PFSK-1 (cell line): ENCODE data around the gene EPS8L2.

Experiments used
- FOXP2 ChIP-seq: optimal IDR thresholded peaks from 2 replicates; pipeline ENCODE3; 2011; ENCODE audit warnings: borderline replicate concordance, control low read depth, inconsistent platforms; ENCODE audit not compliant: insufficient read depth; ENCODE audit errors: extremely low read length, extremely low read depth
- POLR2AphosphoS5 ChIP-seq: IDR thresholded peaks from 2 replicates; pipeline ENCODE4 v1.6.1; 2012; ENCODE audit warnings: low read depth, mild to moderate bottlenecking, control low read depth, low read length, moderate library complexity
- SIN3A ChIP-seq: IDR thresholded peaks from 2 replicates; pipeline ENCODE4 v1.6.1; 2012; ENCODE audit warnings: mild to moderate bottlenecking, low read length, moderate library complexity, borderline replicate concordance; ENCODE audit not compliant: insufficient read depth
- TAF1 ChIP-seq: IDR thresholded peaks from 2 replicates; pipeline ENCODE4 v1.6.1; 2012; ENCODE audit warnings: low read length, control low read depth, borderline replicate concordance; ENCODE audit not compliant: insufficient read depth
- TF ChIP-seq, protein P1 (sequence below), 2 experiments: IDR thresholded peaks; 2 replicates each; pipeline versions ENCODE4 v1.6.1 to v1.8.0; 2011 to 2012; ENCODE audit warnings: low read depth in 2 of 2, low read length in 2 of 2, control low read depth in 1 of 2, inconsistent platforms in 1 of 2, mild to moderate bottlenecking in 1 of 2, moderate library complexity in 1 of 2; ENCODE audit not compliant: insufficient read depth in 1 of 2

EPS8L2 gene

DNA sequence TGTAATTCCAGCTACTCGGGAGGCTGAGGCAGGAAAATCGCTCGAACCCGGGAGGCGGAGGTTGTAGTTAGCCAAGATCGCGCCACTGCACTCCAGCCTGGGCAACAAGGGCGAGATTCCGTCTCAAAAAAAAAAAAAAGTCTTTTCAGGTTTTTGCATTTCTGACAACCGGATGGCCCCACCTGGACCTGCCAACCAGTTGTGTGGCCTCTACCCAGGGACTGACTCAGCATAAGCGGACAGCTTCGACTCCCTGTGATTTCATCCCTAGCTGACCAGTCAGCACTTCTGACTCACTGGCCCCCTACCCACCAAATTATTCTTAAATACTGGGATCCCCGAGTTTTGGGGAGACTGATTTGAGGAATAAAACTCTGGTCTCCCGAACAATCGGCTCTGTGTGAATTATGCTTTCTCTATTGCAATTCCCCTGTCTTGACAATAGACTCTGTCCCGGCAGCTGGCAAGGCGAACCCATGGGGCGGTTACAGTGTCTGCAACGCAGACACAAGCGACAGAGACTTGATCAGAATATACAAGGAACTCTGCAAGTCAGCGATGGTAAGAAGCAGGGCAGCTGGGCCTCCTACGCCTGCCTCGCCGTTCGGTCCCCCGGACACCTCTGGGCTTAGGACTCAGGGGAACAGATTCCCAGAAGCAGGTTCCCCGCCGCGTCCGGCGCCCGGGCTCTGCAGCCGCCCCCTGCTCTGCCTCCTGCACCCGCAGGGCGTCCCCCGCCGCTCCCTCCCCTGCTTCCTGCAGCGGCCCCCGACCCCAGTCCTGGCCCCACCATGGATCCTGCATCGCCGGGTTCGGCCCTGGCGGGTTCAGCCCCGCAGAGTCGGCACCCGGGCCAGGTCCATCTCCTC lies 40.5 kb downstream of the EPS8L2 start:
- TF ChIP-seq FOXP2 (no peak), SIN3A (no peak), TAF1 (no peak), POLR2AphosphoS5 (no peak)
- TF ChIP-seq, protein P1, sequence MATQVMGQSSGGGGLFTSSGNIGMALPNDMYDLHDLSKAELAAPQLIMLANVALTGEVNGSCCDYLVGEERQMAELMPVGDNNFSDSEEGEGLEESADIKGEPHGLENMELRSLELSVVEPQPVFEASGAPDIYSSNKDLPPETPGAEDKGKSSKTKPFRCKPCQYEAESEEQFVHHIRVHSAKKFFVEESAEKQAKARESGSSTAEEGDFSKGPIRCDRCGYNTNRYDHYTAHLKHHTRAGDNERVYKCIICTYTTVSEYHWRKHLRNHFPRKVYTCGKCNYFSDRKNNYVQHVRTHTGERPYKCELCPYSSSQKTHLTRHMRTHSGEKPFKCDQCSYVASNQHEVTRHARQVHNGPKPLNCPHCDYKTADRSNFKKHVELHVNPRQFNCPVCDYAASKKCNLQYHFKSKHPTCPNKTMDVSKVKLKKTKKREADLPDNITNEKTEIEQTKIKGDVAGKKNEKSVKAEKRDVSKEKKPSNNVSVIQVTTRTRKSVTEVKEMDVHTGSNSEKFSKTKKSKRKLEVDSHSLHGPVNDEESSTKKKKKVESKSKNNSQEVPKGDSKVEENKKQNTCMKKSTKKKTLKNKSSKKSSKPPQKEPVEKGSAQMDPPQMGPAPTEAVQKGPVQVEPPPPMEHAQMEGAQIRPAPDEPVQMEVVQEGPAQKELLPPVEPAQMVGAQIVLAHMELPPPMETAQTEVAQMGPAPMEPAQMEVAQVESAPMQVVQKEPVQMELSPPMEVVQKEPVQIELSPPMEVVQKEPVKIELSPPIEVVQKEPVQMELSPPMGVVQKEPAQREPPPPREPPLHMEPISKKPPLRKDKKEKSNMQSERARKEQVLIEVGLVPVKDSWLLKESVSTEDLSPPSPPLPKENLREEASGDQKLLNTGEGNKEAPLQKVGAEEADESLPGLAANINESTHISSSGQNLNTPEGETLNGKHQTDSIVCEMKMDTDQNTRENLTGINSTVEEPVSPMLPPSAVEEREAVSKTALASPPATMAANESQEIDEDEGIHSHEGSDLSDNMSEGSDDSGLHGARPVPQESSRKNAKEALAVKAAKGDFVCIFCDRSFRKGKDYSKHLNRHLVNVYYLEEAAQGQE (IDR thresholded peaks at IDR 0.05; ENCODE audit: insufficient read depth in 1 of 2, low read depth in 2 of 2, low read length in 2 of 2) = no peak; a peak in 1 of 4 replicates

DNA sequence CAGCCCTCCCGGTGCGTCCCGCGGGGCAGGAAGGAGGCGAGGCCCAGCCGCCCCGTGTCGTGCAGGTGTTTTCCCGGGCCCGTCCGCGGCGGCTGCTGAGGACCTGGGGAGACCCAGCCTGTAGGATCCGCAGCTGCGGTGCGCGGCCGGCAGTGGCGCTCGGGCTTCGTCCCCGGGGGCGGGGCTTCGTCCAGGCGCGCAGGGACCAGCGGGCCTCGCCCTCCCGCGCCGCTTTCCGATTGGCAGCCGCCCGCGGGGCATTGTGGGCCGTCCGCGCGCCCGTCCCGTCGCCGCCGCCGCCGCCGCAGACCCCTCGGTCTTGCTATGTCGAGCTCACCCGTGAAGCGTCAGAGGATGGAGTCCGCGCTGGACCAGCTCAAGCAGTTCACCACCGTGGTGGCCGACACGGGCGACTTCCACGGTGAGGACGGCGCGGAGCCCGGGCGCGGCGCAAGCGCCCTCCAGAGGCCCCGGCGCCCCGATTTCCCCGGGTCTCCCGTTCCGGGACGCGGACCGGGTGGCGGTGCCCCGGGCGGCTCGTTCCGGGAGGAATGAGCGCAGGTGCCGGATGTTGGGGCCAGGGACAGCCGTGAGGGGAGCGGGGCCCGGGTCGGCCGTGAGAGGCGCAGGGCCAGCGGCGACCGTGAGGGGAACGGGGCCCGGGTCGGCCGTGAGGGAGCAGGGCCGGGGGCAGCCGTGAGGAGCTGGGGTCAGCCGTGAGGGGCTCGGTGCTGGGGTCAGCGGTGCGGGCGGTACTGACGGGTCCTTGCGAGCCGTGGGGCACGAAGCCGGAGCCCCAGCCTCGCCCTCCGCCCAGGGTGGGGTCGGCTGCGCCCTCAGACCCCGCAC lies 41.4 kb downstream of the EPS8L2 start, which contains the start of gene TALDO1:
Gene TALDO1, plus strand, starts transcription at position 307 of the 849 bp plus-strand sequence. Its CDS starts 18 bp downstream, at position 325.
- TF ChIP-seq TAF1 = 0 out of 2 replicates have a peak, but pooled peaks have one; percentile 59
- TF ChIP-seq SIN3A = no peak
- peak; percentile 76 for TF ChIP-seq POLR2AphosphoS5
- TF ChIP-seq, protein P1 (IDR thresholded peaks at IDR 0.05; ENCODE audit: insufficient read depth in 1 of 2, low read depth in 2 of 2, low read length in 2 of 2) = no peak
- peak; percentile 41 for TF ChIP-seq FOXP2

- TF ChIP-seq, protein P1 (IDR thresholded peaks at IDR 0.05; ENCODE audit: insufficient read depth in 1 of 2, low read depth in 2 of 2, low read length in 2 of 2) = peak in 1 of 2 experiments; percentile 59; a peak in 1 of 4 replicates
- TF ChIP-seq POLR2AphosphoS5 = no peak
Measured at GRCh38 chr11:748007-748359, 42.0 kb downstream of the EPS8L2 start.

- no peak for TF ChIP-seq FOXP2
- no peak for TF ChIP-seq POLR2AphosphoS5
- TF ChIP-seq, protein P1 (IDR thresholded peaks at IDR 0.05; ENCODE audit: insufficient read depth in 1 of 2, low read depth in 2 of 2, low read length in 2 of 2) = no peak
- TF ChIP-seq TAF1 = no peak
- no peak for TF ChIP-seq SIN3A
Measured at GRCh38 chr11:749731-750130, 43.7 kb downstream of the EPS8L2 start.
